ENCODE data around the gene NUMBL.
"Not testable (repeated sequence)": the region's sequence is repeated elsewhere in the genome, so short reads cannot be mapped to it uniquely, and the experiment has no call there.

NUMBL gene

DNA sequence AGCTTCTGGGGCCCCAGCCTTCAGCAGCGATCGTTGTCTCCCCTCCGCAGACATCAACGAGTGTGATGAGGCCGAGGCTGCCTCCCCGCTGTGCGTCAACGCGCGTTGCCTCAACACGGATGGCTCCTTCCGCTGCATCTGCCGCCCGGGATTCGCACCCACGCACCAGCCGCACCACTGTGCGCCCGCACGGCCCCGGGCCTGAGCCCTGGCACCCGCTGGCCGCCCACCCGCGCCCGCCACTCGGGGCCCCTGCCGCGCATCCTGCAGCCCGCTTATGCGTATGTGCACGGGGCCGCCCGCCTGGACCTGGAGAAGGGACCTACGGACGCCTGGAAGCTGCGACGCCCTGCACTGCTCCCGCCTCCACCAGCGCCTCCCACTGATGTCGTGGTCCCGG lies 61.1 kb downstream of the NUMBL start:
- no peak for DNase-seq (ENCODE audit: low spot score)

- no peak for DNase-seq (ENCODE audit: low spot score)
Measured at GRCh38 chr19:40627486-40628279, 62.8 kb downstream of the NUMBL start.

GRCh38 chr19:40626918-40627317 lies 63.5 kb downstream of the NUMBL start:
- no peak for DNase-seq (ENCODE audit: low spot score)

DNA sequence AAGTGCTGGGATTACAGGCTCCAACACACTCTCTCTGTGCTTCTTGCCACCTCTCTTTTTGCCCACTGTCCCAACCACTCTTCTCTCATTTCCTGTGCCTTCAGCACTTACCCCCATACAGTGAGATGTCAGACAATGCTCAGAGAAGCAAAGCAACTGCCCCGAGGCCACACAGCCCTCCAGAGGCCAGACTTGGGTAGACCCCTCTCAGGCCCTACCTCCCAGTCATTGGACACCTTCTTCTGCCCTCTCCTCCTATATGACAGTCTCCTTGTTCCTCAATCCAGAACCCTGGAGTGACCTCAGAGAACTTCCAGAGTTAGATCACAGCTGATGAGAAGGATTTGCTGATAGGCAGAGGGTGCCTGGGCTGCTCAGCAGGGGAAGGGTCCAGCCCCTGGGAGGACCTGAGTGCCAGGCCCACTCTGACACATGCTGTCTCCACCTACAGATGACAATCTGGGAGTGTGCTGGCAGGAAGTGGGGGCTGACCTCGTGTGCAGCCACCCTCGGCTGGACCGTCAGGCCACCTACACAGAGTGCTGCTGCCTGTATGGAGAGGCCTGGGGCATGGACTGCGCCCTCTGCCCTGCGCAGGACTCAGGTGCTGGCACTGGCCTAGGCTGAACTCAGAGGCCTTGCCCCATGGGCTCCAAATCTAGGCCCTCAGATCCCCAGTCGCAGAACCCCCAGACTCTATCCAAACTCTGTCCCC lies 64.9 kb downstream of the NUMBL start:
- DNase-seq (ENCODE audit: low spot score), result no peak

DNA sequence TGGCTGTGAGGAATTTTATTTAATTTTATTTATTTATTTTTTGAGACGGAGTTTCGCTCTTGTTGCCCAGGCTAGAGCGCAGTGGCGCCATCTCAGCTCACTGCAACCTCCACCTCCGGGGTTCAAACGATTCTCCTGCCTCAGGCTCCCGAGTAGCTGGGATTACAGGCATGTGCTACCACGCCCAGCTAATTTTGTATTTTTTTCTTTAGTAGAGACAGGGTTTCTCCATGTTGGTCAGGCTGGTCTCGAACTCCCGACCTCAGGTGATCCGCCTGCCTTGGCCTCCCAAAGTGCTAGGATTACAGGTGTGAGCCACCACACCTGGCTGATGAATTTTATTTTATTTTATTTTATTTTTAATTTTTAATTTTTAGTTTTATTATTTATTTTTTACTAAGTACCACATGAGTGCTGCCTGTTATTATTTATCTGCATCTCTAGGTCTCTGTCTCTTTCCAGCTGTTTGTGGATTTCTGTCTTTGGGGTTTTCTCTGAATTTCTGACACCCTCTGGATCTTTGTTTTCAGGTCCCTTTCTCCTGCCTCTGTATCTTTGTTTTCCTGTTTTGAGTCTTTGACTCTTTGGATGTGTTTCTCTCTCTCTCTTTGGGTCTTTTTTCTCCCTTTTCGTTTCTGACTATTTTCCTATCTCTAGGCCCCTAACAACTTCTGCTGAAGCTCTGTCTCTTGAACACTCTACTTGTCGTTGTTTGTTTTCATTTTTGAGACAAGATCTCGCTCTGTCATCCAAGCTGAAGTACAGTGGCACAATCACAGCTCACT lies 65.9 kb downstream of the NUMBL start:
- not testable (repeated sequence) for DNase-seq (ENCODE audit: low spot score)

DNA sequence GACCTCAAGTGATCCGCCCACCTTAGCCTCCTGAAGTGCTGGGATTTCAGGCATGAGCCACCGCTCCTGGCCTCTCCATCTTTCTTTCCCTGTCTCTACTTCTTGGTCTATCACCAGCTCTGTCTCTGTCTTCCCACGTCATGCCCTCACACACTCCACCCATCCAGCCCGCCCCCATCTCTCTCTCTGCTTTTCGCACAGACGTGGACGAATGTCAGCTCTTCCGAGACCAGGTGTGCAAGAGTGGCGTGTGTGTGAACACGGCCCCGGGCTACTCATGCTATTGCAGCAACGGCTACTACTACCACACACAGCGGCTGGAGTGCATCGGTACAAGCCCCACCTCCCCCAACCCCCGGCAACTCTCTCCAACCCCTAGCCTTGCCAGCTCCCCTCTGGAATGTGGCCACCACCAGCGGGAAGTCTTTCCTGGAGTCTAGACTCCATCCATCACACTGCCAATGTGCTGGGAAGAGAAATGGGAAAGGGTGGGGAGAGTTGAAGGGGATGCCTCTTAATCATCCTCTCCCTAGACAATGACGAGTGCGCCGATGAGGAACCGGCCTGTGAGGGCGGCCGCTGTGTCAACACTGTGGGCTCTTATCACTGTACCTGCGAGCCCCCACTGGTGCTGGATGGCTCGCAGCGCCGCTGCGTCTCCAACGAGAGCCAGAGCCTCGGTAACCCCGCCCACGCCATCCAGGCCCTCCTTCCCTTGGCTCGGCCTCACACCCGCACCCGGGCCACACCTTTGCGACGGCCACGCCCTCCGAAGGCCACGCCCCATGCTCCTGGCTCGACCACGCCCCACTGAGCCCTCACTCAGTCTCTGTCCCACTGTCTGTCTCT lies 66.8 kb downstream of the NUMBL start:
- peak; percentile 90 for DNase-seq (ENCODE audit: low spot score)

DNA sequence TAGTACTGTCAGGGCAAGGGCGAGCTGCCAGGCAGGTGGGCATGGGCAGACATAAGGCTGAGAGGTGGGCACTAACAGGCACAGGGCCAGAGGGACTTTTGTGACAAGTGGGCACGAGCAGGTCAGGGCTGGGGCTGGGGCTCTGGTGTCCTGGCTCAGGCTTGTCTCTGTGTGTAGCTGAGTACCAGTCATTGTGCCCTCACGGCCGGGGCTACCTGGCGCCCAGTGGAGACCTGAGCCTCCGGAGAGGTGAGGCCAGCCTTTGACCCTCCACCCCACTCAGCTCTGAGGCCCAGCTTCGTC lies 67.7 kb downstream of the NUMBL start:
- DNase-seq (ENCODE audit: low spot score), result no peak

GRCh38 chr19:40621966-40622772 lies 68.3 kb downstream of the NUMBL start:
- DNase-seq (ENCODE audit: low spot score), result no peak

DNA sequence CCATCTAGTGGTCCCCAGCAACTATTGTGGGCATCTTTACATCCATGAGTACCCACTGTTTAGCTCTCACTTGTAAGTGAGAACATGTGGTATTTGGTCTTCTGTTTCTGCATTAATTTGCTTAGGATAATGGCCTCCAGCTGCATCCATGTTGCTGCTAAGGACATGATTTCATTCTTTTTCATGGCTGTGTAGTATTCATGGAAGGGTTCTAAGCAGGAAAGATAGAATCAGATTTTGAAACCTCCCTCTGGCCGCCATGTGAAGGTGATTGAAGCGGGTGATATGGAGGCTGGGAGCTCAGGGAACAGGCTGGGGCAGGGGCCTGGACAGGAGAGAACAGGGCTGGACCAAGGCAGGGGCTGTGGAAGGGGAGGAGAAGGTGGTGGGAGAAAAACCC lies 69.2 kb downstream of the NUMBL start:
- no peak for DNase-seq (ENCODE audit: low spot score)

DNA sequence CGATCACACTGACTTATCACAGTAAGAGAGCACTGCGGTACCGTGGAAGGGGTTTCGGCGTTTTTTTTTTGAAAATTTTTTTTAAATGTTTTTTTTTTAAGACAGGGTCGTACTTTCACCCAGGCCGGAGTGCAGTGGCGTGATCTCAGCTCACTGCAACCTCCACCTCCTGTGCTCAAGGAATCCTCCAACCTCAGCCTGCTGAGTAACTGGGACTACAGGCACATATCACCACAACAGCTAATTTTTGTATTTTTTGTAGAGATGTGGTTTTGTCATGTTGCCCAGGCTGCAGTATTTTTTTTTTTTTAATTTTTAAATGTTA lies 70.3 kb downstream of the NUMBL start:
- no peak for DNase-seq (ENCODE audit: low spot score)

GRCh38 chr19:40619333-40620160 lies 70.9 kb downstream of the NUMBL start:
- no peak for DNase-seq (ENCODE audit: low spot score)

- no peak for DNase-seq (ENCODE audit: low spot score)
Measured at GRCh38 chr19:40617961-40618360, 72.5 kb downstream of the NUMBL start.

DNA sequence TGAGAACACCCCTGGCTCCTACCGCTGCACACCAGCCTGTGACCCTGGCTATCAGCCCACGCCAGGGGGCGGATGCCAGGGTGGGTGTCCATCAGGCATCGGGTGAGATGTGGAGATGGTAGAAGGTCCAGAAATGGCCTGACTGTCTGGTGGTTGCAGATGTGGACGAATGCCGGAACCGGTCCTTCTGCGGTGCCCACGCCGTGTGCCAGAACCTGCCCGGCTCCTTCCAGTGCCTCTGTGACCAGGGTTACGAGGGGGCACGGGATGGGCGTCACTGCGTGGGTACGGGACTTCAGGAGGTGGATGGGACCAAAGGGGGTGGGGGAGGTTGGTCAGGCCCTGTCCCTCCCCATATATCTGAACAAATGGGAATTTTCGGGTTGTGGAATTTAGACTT lies 73.5 kb downstream of the NUMBL start:
- DNase-seq (ENCODE audit: low spot score), result no peak

DNA sequence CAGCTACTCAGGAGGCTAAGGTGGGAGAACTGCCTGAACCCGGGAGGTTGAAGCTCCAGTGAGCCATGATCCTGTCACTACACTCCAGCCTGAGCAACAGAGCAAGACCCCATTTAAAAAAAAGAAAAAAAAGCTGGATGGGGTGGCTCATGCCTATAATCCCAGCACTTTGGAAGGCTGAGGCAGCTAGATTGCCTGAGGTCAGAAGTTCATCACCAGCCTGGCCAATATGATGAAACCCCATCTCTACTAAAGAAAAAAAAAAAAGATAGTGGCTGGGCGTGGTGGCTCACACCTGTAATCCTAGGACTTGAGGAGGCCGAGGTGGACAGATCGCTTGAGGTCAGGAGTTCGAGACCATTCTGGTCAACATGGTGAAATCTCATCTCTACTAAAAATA lies 74.3 kb downstream of the NUMBL start:
- DNase-seq (ENCODE audit: low spot score), result no peak
